Activated T-helper 9 cell treated with anti-CD3 and anti-CD28 coated beads, Interleukin-2, amount 50 U/mL, for 16 hours (primary cell): ENCODE data around the gene GADD45G.

ENCODE experiments used
- DNase-seq: peaks from one replicate; pipeline ENCODE4 v3.0.0-alpha.2; 2020; ENCODE audit warnings: low read depth

The GADD45G gene

GRCh38 chr9:89609426-89610006, 4.7 kb downstream of the GADD45G start:
- no peak for DNase-seq

DNA sequence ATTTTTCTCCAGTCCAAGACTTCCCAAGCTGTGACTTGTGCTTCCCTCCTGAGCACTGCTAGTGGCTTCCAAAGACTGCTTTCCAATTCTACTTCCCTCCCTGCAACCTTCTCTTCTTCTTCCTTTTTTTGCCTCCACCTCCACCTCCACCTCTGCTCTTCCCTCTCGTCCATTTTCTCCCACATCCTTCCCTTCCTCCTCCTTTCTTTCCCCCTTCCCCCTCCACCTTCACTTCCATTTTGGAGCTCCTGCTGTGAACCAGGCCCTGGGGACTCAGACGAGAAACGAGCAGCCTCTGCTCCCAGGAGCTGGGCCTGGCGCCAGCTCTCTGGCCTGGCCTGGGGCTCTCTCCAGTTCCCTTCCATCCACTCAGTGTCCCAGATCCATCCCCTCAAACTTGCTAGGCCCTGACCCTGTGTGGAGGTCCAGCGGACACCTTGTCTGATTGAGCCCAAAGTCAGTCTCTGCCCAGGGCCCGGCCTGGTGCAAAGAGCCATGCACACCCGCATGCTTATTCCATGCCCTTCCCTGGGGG, 5.6 kb downstream of the GADD45G start:
- DNase-seq: no peak

- DNase-seq: no peak
These were observed 6.6 kb downstream of the GADD45G start for GRCh38 chr9:89611425-89611824.

DNA sequence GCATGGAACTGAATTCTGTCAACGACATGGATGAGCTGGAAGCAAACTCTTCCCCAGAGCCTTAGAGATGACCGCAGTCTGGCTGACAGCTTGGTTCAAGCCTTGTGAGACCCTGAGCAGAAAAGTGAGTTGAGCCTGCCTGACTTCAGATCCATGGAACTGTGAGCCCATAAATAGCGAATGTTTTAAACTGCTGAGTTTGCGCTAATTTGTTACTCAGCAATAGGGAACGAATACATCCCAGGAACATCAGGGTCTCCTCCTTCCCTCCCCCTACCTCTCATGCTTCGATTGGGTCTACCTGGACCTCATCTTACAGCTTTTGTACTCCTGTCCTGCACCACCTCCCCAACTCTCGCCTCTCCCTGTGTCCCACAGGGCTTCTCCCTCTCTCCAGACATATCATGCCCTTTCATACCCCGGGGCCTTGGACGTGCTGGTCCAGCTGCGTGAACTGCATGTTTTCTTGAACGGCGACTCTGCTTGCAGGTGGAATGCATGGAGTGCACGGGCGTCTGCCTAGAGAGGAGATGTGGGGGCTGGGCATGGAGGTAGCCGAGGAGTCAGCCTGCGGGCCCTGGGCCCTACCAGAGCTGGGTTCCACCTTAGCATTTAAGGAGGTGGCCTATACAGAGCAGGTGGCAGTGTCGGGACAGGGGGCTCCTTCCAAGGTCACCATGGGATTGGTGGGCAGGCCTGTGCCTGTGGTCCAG, 7.9 kb downstream of the GADD45G start:
- no peak for DNase-seq

DNA sequence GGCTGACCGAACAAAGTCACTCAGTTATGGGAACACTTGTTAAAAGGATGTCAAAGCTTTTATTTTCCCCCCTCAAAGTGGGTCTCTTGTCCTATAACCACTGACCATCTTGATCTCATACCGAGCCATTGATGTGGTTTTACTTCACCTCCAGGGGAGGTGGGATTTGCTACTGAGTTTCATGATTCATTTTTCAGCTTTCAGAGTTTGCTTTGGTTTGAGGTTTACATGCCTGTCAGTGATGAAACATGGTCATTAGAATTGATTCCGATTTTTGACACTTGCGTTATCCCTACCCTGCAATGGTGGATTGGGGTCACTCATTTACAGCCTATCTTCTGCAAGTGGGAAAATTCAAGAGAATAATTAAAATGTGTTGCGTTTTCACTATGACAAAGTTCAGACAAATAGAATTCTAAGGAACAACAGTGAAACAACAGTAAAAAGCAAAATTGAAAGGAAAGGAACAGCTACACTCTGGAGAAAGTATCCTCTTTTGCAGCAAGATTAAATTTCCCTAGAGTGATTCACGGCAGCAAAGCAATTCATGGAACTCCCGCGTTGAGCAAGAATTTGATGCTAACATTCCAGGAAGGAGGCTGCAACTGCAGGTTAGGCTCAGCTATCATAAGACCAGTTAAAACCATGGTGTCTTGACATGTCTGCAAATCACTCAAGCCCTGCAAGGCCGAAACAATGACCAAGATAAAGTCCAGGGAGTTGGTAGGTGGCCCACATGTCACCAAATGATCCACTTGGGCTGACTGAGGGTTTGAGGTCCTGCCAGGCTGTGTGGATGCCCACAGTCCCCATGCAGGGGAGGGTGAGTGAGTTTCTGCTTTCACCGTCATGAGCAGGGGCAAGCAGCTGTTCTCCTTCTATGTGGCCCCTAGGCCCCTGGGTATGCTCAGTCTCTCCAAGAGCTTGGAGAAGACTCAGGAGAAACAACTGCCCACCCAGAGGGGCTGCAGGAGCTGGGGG, 9.4 kb downstream of the GADD45G start:
- no peak for DNase-seq

DNA sequence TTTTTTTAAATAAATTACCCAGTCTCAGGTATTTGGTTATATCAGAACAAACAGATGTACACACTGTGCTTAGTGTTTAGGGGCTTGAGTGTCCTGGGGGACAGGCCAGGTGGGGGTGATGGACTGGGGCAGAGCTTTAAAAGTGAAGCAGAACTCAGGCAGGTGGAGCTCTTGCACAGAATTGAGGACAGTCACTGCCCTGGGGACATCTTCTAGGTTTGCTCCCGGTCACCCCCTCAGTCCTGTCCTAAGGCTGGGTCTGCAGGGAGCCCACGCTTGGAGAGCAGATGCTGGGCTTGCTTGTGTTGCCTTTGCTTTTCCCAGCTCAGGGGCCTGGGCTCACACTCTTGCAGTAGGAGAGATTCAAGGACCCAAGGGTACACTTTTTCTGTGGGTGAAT, 10.8 kb downstream of the GADD45G start:
- no peak for DNase-seq

- DNase-seq: no peak
These were observed 11.6 kb downstream of the GADD45G start for GRCh38 chr9:89616411-89616810.

DNA sequence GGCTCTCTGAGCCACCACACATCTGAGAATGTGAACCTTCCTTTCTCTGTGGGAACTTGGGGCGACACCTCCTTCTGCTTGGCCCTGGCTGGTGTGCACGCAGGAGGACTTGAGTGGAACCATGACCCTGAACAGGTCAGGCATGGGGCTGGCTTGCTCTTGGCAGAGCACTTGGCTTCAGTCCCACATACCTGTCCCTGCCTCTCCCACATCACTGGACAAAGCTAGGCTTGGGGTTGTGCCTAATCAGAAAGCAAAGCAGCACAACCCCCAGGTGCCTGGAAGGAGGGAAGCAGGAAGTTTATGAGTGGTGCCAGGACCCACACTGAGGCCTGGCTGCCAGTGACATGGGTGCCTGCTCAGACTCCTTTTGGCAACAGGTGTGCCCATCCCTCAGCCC, 13.2 kb downstream of the GADD45G start:
- no peak for DNase-seq

DNA sequence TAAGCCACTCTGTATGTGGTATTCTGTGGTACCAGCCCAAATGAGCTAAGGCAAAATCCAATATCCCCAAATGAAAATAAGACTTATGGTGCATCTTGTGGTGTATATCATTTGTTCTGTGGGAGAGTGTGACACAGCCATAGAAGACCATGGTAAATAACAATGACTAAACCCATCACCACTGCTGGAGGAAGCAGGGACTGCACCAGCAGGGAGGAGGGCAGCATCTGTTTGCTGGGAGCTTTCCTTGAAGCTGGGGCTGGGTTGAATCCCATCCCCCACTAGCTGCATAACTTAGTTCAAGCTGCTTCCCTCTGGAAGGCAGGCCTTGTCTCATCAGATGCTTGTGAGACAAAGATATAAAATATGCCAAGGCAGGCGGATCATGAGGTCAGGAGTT, 14.2 kb downstream of the GADD45G start:
- no peak for DNase-seq

- no peak for DNase-seq
These were observed 14.8 kb downstream of the GADD45G start for GRCh38 chr9:89619424-89620138.

DNA sequence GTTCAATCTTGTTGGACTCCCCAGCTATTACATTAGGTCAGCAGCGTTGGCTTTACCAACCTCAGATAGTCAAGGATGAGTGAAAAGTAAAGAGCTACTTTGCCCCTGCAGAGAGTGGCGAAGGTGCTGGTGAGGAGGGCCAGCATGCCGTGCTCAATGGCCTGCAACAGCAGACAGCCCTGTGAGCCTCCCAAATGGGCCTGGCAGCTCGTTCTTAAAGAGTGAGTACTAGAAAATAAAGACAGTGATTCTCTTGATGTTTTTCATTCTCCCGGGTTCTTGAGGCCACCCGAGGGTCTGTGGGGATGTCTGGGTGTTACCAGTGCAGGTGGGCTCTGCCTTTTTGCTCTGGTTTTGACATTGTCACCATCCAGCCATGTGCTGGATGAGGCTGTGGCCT, 16.2 kb downstream of the GADD45G start:
- DNase-seq: no peak

DNA sequence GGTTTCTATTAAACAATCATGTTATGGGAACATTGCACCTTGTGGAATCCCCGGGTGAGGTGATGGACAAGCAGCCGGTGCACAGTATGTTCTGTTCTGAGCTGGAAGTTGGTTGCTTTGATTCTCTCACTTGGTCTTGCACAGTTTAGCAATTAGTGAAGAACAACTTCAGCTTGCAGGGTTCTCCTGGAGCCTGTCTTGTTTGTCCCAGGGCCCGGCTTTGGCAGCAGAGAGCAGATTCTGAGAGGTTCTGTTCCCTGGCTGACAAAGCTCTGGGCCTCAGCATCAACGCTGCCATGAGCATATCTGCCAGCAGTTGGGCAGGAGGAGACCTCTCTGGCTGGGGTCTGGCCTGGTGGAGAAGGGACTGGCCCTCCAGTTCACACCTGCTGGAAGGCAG, 16.9 kb downstream of the GADD45G start:
- no peak for DNase-seq

- DNase-seq: no peak
These were observed 18.4 kb downstream of the GADD45G start for GRCh38 chr9:89622933-89623861.

GRCh38 chr9:89623925-89624420, 19.2 kb downstream of the GADD45G start:
- no peak for DNase-seq

DNA sequence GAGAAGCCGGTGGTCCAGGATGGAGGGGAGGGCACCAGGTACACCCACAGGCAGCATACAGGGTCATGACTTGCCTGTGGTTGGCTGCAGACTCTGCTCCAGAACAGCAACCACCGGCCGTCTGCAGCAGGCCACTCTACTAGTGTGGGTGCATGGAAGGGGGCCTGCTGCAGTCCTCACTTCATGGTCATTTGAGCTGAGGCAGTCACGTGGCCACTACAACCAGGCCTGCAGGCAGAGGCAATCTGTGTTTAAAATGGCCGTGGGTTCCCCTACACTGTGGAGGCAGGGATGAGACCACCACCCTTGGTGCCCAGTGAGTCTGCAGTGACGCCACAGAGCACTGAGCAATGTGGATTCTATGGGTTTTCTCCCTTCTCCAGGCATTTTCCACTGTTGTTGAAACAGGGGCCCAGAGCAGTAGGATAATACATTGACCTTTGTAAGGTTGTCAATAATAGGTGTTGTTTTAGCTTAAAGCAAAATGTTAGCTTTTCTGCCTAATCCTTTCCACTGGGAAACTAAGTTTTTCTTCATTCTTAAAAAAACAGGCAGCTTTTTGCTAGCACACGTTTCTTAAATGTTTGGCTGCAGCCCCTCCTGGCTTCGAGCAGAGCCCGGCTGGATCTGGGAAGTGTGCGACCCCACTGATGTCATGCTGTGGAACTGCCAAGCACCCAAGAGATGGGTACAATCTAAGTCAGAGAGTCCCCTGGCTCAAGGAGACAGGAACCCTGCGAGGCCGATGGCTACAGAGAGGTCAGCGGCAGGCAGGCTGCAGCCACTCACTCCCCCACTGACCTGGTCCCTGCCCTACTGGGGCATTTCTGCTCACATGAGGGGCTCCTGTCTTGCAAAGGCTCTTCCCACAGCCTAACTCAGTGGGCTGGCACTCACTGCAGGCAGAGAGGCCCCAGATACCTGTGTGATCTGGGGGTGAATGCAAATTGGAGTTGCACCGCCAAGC, 21.2 kb downstream of the GADD45G start:
- no peak for DNase-seq

- no peak for DNase-seq
These were observed 22.0 kb downstream of the GADD45G start for GRCh38 chr9:89626741-89627265.

DNA sequence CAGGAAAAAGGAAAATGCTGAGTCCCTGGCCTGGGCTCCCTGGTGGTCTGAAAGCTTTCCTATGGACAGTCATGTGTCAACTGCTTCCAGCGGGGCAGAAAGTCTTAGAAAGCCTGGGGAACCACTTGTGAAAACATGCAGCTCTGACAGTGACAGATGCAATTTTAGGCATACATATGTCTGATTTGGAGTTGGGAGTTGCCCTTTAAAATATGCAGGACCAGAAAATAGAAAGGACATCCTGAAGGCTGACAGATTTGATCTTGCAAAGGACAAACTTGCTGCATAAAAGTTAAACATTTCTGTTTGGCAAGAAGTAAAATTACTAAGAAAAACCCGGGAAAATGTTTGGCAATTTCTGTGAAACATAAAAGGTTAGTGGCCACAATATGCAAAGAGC, 23.8 kb downstream of the GADD45G start:
- no peak for DNase-seq

DNA sequence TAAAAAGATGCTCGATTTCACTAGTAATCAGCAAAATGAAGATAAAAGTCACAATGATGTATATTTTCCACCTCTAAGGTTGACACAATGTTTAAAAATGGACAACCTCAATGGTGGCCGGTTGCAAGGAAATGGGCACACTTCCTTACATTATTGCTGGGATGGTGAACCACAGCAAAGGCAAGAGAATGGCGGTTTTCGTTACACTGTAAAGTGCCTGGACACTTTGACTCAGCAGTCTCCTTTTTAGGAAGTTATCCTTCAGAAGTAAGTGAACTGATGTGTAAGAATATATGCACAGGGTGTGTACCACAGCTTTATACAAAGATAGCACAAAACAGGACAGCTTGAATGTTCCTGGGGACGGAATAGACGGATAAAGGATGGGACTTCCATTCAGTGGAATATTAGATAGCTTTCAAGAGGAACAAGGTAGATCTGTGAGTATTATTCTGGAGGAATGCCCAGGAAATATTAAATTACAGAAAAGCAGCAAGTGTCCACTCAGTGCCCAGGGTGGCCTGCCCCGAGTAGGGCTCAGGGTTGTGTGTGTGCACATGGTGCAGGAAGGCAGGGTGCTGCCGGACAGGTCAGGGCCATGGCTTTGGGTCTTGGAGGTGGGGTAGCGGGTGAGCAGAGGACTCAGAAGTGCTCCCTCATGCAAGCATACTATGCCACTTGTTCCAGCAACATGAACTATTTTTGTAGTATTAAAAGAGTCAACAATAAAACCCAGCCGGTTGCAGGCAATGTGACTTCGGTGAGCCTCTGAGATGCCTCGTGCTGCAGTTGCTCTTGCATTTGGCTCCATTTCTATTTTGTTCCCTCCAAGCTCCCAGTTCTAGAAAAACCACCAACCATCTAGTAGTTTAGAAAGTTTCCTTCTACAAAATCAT, 24.5 kb downstream of the GADD45G start:
- DNase-seq: no peak
